Skin epidermis (tissue), 12 donors: ENCODE measurements around the gene FBXL16.

Experiments used
- H3K27ac ChIP-seq, 21 experiments: fragments of 200-600 bp; sonication (generic) in 11 of 21; one replicate each; pipeline ENCODE4 v1.5.0; 2020; ENCODE audit warnings: mild to moderate bottlenecking in 3 of 21, inconsistent platforms in 2 of 21, moderate library complexity in 2 of 21
- H3K4me3 ChIP-seq, 7 experiments: fragments of 200-600 bp; sonication (generic) in 2 of 7; one replicate each; pipeline ENCODE4 v1.5.0; 2020; ENCODE audit warnings: inconsistent platforms in 2 of 7, mild to moderate bottlenecking in 2 of 7, moderate library complexity in 1 of 7

The FBXL16 gene

GRCh38 chr16:725041-725376 lies 19.4 kb upstream of the FBXL16 start:
- H3K27ac ChIP-seq, result no peak overlapping the region

GRCh38 chr16:724188-725040 lies 18.8 kb upstream of the FBXL16 start:
- H3K27ac ChIP-seq, result no peak overlapping the region

More at GRCh38 chr16:725041-725376, 19.4 kb upstream of the FBXL16 start:
- no peak overlapping the region for H3K4me3 ChIP-seq

GRCh38 chr16:723695-724094 lies 18.1 kb upstream of the FBXL16 start:
- no peak overlapping the region for H3K4me3 ChIP-seq
- no peak overlapping the region for H3K27ac ChIP-seq

More at GRCh38 chr16:724188-725040, 18.8 kb upstream of the FBXL16 start:
- H3K4me3 ChIP-seq, result no peak overlapping the region

GRCh38 chr16:722835-723633 lies 17.4 kb upstream of the FBXL16 start:
- no peak overlapping the region for H3K4me3 ChIP-seq
- peak overlapping the region in 1 of 21 experiments; percentile 26 for H3K27ac ChIP-seq

GRCh38 chr16:721765-722540 lies 16.4 kb upstream of the FBXL16 start:
- H3K27ac ChIP-seq, result peak overlapping the region in 16 of 21 experiments; percentile 58 to 91 (median 83)
- peak overlapping the region; percentile 49 to 77 (median 67) for H3K4me3 ChIP-seq

- peak within 1 kb of the TSS; percentile 49 to 77 (median 67) for H3K4me3 ChIP-seq
- peak within 1 kb of the TSS; percentile 58 to 92 (median 82) for H3K27ac ChIP-seq
These were observed 15.6 kb upstream of the FBXL16 start, which contains the start of gene ANTKMT for GRCh38 chr16:720990-721764. TSS of gene ANTKMT (plus strand) at chr16:721146. CDS start at chr16:721275, 129 bp downstream.

GRCh38 chr16:720447-720989 lies 14.9 kb upstream of the FBXL16 start:
- Histone ChIP-seq H3K27ac (peak overlapping the region; percentile 58 to 92 (median 82)), H3K4me3 (peak overlapping the region; percentile 49 to 77 (median 67))

- Histone ChIP-seq H3K27ac (peak overlapping the region in 16 of 21 experiments; percentile 75 to 92 (median 84)), H3K4me3 (peak overlapping the region; percentile 49 to 77 (median 67))
These were observed 14.3 kb upstream of the FBXL16 start for GRCh38 chr16:719815-720446.

- H3K4me3 ChIP-seq, result no peak overlapping the region
- H3K27ac ChIP-seq, result no peak overlapping the region
These were observed 13.3 kb upstream of the FBXL16 start for GRCh38 chr16:718922-719321.

- H3K27ac ChIP-seq, result no peak overlapping the region
- H3K4me3 ChIP-seq, result no peak overlapping the region
These were observed 12.8 kb upstream of the FBXL16 start for GRCh38 chr16:718389-718788.

- no peak overlapping the region for H3K4me3 ChIP-seq
- H3K27ac ChIP-seq, result no peak overlapping the region
These were observed 12.0 kb upstream of the FBXL16 start for GRCh38 chr16:717450-718245.

- Histone ChIP-seq H3K27ac (no peak overlapping the region), H3K4me3 (no peak overlapping the region)
These were observed 11.2 kb upstream of the FBXL16 start for GRCh38 chr16:716768-717325.

GRCh38 chr16:716200-716568 lies 10.6 kb upstream of the FBXL16 start:
- peak overlapping the region in 4 of 7 experiments; percentile 47 to 52 (median 48) for H3K4me3 ChIP-seq
- H3K27ac ChIP-seq, result no peak overlapping the region

GRCh38 chr16:715477-716199 lies 10.0 kb upstream of the FBXL16 start:
- H3K27ac ChIP-seq, result peak overlapping the region in 2 of 21 experiments; percentile 2 to 53
- peak overlapping the region; percentile 47 to 53 (median 48) for H3K4me3 ChIP-seq

GRCh38 chr16:714558-715476 lies 9.2 kb upstream of the FBXL16 start, which contains the start of gene METRN:
TSS of gene METRN (plus strand) at chr16:715118. CDS start at chr16:715290, 172 bp downstream.
- Histone ChIP-seq H3K27ac (peak within 1 kb of the TSS in 2 of 21 experiments; percentile 2 to 53), H3K4me3 (peak within 1 kb of the TSS; percentile 47 to 53 (median 48))
